ENCODE data around the gene P3H1.
A peak's percentile ranks its signal among the peaks of the same experiment; 100 is the strongest.

The P3H1 gene

DNA sequence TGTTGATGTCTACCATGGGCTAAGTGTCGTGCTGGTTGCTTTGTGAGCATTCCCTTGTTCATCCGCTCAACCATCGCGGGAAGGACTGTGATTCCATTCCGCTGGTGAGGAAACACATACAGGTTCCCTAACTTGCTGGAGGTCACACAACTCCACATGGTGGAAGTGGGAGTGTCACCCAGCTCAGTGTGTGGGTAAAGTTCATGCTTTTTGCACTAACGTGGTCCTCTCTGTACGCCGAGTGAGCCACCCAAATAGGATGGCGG is 22.7 kb downstream of the P3H1 start:
- no peak for DNase-seq (ENCODE audit: low spot score)

DNA sequence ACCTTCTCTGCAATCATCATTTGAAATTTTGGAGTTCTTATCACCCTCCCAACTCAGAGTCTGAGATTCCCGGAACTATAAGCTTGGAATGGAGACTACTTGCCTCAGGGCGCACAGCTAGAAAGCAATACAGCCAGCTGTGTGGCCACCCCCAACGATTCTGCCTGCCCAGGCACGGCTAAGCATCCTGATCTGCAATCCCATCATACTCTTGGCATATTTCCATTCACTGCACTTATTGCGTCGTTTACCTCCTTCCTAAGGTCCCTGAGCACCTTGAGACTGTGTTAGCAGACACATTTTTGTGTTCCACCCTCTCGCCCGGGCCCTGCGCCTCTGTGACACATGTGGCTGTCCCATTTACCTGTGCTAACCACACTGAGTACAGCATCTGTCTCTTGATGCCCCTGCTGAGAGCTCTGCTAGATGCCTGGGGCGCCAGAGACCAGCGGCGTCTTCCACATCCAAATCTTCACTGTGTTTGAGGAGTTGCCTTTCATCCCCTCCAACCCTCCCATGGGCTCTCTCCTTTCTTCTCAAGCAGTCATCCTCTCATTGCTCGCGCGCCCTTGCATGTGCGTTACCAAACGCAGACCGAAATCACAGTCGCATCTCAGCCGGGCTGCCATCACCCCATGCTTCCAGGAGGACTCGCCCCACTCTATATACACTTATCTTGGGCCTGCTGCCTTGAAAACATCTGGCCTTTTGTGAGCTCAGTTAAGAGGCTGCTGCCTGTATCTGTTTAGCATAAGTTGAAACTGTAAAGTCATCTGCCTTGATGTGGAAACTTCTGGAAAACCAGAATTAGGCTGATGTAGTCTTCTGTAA is 23.3 kb downstream of the P3H1 start:
- no peak for DNase-seq (ENCODE audit: low spot score)

DNA sequence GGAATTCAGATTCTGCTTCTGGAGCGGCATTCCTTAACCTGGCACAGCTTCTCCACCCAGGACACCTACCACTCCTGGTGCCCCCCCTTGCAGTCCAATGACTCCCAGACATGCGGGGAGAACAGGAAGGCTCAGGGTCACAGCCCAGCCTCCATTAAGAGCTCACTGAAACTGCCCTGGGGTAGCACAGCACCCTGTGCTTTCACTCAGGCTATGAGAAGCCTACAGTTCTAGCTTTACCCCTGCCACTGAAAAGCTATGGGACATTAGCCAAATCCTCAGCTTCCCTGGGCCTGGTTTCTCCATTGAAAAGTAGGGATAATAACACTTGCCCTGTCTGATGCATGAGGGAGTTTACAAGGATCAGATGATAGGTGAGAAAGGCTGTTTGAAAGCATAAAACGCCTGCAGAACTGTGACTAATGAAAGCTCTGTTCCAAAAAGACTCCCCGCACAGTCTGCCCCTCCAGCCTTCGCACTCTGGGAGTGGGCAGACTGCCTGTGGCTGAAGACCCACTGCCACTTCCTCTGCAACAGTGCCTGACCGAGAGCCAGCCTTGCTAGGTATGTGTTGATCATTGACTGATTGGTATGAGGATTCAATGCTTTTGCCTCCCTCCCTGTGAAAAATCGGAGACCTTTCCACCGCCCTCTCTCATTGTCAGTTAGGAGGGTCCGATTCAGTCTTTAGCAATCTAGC is 24.1 kb downstream of the P3H1 start:
- DNase-seq (ENCODE audit: low spot score), result no peak

DNA sequence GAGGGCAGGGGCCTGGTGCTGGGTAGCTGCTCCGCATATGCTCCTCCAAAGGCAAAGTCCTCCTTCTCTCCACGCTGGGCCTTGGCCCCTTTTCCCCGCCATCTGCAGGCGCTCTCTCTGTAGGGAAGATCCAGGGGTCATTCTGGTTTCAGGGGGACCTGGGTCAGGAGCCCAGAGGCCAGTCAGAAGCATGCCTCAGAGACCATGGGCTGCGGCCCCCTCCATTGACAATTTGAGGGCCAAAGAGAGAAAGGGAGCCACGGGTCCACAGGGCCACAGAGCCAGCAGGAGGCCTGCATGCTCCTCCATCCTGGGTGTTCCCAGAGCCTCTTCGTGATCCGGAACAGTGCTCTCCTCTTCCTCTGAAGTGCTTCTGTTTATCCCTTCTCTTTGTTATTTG is 24.7 kb downstream of the P3H1 start:
- no peak for DNase-seq (ENCODE audit: low spot score)

DNA sequence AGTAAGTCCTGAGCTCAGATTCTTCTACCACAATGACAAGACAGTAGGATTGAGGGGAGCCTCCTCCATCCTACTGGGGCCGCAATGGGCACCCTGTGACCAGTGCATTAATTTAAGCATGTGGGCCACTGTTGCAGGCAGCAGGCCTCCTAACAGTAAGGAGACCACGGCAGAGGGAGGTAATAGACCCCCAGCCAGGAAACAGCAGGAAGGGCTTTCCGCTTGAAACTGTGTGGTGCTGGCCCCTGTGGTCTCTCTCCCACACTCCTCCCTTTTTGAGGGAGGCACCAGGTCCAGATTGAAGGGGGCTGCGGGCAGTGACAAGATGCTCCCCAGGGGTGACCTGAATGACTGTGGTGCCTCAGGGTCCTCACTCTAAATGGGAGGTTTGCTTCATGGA is 25.1 kb downstream of the P3H1 start:
- no peak for DNase-seq (ENCODE audit: low spot score)

DNA sequence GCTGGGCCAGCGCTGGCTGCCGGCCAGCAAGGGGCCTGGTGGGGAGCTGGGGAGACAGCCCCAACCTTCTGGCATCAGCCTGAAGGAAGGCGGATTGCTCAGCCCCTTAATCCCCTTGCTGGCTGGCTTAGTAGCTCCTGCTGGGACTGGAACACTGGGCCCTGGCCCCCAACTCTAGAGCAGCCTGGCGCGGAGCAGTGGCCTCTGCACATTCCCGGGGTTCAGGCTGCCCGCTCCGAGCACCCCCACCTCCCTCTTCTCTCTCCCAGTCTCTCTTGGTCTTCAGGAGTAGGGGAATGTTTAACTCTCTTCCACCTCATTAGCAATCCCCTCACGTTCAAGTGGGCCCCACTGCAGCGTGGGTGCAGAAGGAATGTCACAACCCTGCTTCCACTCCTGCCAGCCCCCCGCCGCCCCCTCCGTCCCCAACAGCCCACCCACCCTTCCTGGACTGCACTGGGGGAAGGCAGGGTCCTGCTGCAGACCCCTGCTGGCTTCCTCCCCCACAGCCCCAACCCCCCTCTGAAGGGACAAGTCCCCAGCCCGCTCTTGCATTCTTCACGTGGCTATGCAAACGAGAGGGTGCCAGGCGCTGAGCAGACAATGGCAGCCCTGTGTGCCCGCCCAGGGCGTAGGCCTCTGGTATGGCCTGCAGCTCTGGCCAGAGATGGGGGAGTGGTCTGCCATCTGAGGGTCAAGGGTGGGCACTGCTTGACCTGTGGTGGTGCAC is 25.8 kb downstream of the P3H1 start:
- DNase-seq (ENCODE audit: low spot score), result no peak

DNA sequence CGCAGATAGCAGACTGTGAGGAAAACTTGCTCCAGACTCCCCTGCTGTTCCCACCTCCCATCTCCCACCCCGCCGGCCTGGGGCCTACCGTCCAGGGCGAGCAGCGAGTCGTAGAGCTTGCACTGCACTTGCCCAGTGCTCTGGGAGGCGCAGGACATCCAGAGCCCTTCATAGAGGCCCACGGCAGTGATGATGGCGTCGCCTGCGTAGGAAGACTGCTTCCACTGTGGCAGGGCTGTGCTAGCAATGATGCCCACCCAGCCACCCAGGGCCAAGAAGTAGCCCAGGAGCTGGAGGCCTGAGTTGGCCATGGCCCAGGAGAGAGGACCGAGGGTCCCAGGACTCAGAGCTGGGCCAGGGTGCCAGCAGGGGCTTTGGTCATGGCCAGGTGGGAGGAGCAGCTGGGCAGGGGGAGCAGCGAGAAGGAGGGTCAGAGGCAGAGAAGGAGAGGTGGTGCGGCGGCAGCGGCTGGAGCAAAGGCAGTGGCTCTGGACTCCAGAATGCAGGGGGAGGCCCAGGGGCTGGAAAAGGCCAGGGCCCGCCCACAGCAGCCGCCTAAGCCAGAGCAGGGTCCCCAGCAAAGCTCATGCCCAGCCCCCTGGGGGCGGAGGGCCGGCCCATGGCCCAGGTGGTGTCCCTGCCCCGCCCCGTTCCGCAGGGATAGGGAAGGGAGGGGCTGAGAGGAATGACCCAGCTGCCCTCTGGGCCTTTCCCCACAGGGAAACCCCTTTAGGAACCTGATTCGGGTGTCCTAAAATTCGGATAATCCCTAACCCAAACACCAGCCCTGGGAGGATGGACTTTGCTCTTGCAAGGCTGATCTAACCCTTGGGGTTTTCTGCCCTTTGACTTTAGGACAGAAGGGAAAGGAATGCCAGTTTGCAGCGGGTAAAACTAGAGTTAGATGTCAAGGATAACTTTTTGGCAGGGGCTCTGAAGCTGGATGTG is 26.8 kb downstream of the P3H1 start, which contains the start of gene CLDN19:
CLDN19 (minus strand) TSS at position 484 of the 948 bp plus-strand sequence; CDS start at position 311, 173 bp downstream.
- no peak for DNase-seq (ENCODE audit: low spot score)

DNA sequence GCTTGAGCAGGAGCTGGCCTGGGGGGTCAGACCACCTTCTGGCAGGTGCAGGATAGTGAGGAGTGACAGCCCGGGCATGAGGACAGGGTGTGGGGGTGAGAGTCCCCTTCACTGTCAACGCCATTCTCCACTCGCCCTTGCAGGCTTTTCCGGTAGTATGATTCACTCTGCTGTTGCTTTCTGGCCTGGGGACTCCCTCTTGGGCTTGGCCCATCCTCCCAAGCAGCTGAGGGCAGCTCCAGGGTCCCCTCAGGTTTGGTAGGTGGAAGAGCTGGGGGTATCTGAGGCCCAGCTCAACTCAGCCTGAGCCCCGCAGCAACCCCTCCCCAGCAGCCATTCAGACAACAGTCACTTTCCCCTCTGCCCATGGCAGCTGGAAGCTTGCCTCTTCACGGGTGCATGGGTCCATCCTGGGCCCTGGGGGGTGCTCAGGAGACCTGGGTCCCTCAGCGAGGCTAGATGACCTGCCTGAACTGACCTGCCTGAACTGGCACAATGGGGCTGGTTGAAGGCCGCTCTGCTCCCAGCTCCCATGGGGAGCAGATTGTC is 28.1 kb downstream of the P3H1 start:
- no peak for DNase-seq (ENCODE audit: low spot score)

DNA sequence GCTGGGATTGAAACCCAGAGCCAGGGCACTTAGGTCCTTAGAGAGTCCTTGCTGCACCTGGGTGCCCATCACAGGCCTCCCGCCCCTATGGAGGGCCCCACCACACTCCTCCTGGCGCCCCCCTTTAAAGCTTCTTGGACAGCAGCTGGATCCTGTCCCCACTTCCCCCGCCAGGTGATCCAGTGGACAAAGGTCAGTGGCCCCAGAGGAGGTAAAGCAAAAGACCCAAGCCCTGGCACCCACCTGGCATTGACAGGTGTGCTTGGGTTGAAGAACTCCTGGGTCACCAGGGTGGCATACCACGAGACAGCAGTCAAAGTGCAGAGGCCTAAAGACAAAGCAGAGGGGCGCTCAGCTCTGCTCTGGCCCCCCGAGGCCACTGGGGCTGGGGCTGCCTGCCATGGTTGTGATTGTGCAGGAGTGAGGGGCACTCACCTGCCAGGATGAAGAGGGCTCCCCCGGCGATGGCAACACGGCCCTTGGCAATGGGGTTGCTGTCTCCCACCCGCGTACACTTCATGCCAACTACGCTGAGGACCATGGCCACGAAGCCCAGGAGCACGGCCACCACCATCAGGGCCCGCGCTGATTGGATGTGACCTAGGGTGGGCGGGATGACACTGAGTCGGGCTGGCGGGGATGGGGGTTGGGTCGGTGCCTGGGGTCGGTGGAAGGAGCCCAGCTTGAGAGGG is 28.7 kb downstream of the P3H1 start:
- DNase-seq (ENCODE audit: low spot score), result no peak

DNA sequence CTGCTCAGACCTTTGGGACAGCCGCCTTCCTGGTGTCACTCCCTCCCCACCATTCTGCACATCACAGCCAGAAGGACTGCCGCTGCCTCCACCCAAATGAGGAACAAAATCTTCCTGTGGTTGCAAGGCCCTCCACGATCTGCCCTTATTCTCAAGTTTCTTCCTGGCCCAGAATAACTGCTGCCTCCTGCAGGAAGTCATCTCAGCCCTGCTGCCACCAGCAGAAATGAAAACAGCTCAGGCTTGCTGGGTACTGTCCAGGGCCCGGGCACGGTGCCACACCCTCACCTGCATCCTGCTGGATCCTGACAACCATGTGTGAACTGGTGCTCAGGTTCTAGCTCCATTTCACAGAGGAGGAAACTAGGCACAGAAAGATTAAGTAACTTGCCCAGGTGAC is 29.6 kb downstream of the P3H1 start:
- DNase-seq (ENCODE audit: low spot score), result peak; percentile 32

DNA sequence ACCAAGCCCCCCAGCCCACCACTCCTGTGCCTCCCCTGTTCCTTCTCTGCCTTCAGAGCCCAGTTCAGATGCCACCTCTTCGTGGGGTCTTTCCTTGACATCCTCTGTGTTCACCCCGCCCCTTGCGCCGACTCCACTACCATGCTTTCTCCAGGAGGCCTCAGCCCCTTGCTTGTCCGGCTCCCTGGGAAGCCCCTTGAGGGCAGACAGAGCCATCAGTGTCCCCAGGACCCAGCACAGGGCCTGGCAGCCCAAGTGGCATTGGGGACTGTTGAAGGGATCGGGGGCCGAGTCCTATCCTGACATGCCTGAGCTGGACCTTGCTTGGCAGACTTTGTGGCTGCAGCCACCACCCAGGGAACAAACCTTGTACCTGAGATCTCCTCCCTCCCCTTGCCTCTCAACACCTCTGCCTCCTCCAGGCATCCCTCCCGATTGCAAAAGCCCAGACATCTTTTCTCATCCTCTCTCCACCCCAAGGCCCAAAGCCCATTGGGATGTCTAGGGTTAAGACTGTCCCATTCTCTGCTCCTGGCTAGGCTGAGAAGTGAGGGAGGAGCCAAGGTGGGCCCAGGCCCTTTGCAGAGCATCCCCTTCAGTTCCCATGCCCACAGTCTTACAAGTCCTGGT is 30.1 kb downstream of the P3H1 start:
- DNase-seq (ENCODE audit: low spot score), result no peak

DNA sequence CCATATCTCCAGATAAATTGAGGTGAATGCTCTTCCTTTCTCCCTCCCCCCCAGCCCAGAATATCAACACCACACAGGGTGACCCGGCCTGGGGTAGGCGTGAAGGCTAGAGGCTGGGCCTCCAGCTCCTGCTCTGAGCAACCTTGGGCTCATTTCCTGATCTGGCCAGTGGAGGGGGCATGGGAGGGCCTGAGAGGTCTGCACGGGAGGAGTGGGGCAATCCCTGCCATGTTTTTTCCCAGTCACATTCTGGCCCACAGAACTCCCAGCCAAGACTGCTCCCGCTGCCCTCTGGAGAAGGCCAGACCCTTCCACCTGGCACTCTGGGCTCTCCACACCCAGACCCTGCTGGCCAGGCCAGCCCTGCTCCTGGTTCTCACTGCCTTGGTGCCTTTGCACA is 30.7 kb downstream of the P3H1 start:
- peak; percentile 22 for DNase-seq (ENCODE audit: low spot score)

DNA sequence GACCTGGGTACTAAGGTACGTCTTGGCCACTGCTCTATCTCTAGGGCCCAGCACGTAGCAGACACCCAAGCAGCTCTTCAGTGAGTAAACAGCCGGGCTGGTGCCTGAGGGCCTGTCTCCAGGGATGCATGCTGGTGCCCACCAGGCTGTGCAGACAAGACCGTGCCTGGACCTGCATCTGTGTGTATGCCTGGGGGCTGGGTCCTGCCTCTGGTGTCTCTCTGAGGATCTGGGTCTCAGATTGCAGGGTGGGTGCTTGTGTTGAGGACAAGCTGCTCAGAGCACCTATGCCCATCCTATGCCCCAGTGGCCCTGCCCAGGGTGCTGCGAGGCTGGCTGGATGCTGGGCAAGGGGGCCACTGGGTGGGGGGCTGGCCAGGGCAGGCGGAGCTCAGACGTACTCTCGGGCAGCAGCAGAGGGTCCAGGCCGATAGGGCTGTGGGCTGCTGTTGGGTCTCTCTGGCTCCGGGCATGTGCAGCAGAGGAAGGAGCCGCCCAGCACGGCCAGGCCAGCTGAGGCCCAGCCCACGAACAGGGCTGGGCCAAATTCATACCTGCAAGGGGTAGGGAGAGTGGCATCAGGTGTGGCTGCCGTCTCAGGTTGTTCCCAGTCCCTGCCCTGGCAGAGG is 31.2 kb downstream of the P3H1 start:
- no peak for DNase-seq (ENCODE audit: low spot score)

DNA sequence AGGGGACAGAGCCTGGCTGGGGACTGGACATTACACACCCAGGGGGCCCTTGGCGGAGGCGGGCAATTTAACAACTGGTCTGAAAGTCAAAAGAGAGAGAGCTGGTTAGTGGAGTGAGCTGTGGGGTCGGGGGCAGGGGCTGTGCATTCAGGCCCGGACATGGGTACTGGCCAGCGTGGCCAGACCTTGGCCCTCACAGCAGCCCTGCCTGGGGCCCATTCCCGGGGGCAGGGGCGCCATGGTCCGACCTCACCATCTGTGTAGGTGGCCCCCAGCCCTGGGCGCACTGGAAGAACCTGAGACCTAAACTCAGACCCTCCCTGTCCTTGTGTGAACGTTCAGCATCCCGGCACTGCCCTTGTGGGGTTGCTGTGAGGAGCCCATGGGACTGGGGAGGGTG is 31.8 kb downstream of the P3H1 start:
- DNase-seq (ENCODE audit: low spot score), result no peak

DNA sequence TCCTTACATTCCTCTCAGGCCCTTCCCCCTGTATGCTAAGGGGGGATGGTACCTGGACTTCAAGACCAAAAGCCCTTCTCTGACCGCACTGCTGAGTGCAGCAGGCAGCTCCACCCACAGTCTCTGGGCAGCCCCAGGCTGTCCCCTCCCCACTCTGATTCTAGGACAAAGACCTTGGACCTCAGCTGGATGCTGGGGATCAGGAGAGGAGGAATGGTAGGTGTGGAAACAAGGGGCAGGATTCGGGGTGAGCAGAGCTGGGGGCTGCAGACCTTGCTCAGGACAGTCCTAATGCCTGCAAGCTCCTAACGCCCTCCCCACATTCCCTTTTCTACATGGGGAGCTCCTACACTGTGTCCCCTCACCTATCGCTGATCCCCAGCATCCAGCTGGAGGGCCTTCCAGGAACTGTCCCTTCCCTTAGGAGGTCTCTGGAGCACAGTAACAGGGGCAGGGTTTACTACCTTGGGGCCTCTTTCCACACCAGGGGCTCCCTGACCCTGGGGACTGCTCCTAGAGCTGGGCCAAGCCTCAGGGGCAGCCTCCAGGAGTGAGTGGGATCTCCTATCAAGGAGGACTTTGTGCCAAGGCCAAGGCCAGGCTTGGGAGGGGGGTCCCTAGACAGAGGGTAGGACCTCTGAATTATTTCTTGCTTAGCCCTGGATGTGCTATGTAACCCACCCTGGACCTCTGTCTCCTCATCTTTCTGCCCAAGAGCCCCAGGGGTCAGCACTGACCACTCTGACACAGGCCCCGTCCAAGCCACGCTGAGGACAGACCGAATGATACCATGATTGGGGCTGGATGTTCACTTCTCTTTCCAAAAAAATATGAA is 32.4 kb downstream of the P3H1 start:
- no peak for DNase-seq (ENCODE audit: low spot score)

DNA sequence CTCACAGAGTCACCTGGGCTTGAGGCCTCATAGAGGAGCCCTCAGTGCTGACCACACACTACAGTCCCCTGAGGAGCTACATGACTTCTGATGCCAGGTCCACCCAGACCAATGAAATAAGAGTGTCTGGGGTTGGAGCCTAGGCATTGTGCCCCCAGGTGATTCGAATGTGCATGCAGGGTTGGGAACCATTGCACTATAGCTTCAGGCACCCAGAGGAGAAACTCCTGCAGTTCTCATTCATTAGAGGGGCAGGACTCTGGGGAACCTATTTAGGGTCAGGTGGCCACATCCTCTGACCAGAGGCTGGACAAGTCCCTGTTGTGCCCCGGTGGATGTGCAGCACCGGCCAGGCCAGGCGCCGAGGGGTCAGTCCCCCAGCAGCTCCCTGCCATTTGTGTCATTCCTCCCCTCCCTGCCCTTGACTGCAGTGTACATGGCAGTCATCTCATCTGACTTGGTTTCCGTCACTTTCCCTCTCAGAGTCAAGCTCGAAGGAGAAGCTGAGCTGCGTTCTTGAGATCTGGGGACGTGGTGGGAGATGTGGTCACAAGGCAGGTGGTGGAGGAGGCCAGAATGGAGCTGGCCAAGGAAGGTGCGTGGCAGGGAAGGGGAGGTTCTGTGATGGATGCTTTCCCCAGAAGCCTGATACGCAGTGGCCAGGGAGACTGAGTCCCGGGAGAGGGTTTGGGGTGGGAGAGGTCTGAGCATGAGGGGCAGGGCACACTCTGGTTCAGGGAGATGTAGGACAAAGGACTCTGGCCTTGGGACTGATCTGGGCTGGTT is 33.2 kb downstream of the P3H1 start:
- DNase-seq (ENCODE audit: low spot score), result no peak

DNA sequence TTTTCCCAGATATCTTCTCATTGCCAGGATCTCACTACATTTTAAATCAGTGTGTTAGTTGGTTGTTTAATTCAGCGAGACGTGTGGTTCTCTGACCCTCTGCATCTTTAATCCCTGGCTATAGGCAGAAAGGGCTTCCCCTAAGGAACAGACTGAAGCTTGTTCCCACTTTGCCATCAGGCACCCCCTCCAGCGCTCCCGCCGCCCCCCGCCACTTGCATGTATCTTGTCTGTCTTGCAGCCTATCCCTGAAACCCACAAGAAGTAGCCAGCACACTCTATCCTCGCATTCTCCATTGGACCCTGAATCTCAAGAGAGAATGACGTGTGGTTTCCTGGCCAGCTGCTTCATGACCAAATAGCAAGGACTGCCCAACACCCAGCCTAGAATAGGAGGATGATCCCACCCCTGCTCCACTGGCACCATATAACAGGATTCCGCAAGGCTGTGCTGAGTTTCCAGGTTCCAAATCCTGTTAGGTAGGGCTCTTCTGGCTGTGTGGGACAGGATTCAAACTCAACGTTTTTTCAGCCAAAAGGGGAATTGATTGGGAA is 34.6 kb downstream of the P3H1 start:
- no peak for DNase-seq (ENCODE audit: low spot score)

DNA sequence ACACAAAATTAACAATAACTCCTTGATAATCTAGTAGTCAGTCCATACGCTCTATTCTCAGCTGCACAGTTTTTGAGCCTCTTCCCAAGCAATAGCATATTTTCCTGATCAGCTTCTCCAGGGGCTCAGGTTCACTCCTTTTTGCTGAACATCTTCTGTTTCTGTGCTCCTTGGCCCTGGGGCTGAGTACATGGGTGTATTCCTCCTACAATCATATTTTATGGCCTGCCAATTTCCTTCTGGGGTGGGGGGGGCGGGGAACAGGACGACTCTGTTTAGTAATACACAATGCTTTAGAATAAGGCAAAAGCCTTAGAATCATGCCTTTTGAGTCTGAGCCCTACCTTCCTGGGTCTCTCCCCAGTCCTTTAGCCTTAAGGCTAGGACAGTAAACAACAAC is 35.2 kb downstream of the P3H1 start:
- no peak for DNase-seq (ENCODE audit: low spot score)
